ENCODE measurements around the gene GARNL3.

The GARNL3 gene

DNA sequence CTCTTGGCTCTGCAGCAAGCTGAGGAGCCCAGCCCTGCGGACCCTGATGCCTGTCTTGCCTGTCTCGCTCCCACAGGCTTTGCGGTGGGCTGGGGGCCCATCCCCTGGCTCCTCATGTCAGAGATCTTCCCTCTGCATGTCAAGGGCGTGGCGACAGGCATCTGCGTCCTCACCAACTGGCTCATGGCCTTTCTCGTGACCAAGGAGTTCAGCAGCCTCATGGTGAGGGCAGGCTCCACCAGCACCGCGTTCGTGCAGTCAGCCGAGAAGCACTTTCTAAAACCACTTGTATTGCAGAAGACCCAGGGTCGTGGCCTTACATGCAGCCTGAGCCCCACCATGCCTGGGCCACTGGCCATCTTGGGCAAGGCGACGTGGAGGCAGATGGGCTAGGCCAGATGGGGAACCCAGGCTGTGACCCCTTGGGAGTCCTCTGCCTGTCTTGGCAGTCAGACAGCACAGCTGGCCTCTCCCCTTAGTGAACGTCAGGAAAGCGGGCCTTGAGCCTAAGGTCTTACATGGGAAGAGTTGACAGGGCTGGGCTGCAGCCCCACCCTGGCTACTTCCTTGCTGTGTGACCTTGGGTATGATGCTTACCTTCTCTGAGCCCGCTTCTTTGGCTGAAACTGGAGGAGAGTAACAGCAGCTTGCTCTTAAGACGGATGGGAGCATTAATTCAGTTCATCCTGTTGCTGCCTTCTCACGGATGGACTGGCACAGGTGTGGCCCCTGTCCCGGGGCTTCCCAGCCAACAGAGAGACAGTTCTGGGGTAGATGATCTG, 141.0 kb downstream of the GARNL3 start:
- no peak overlapping the region for H3K27ac ChIP-seq
- TF ChIP-seq, protein P1, sequence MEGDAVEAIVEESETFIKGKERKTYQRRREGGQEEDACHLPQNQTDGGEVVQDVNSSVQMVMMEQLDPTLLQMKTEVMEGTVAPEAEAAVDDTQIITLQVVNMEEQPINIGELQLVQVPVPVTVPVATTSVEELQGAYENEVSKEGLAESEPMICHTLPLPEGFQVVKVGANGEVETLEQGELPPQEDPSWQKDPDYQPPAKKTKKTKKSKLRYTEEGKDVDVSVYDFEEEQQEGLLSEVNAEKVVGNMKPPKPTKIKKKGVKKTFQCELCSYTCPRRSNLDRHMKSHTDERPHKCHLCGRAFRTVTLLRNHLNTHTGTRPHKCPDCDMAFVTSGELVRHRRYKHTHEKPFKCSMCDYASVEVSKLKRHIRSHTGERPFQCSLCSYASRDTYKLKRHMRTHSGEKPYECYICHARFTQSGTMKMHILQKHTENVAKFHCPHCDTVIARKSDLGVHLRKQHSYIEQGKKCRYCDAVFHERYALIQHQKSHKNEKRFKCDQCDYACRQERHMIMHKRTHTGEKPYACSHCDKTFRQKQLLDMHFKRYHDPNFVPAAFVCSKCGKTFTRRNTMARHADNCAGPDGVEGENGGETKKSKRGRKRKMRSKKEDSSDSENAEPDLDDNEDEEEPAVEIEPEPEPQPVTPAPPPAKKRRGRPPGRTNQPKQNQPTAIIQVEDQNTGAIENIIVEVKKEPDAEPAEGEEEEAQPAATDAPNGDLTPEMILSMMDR (IDR thresholded peaks at IDR 0.05), result no peak
- H3K4me3 ChIP-seq, result no peak overlapping the region
- DNase-seq (ENCODE audit: low spot score), result no peak

DNA sequence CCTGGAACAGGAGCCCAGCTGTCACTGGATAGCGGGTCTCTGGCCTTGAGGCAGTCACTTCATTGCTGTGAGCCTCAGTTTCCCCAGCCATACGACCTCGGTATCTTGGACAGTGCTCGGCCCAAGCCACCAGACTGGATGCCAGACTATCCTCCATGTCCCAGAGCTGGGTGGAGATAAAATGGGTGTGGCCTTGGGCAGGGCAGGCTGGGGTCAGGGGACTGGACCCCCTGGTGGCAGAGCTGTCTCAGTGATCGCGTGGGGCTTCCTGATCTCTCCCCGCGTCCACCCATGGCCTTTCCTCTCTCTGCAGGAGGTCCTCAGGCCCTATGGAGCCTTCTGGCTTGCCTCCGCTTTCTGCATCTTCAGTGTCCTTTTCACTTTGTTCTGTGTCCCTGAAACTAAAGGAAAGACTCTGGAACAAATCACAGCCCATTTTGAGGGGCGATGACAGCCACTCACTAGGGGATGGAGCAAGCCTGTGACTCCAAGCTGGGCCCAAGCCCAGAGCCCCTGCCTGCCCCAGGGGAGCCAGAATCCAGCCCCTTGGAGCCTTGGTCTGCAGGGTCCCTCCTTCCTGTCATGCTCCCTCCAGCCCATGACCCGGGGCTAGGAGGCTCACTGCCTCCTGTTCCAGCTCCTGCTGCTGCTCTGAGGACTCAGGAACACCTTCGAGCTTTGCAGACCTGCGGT, 142.4 kb downstream of the GARNL3 start:
- DNase-seq (ENCODE audit: low spot score), result no peak
- TF ChIP-seq, protein P1 (IDR thresholded peaks at IDR 0.05), result no peak
- no peak overlapping the region for H3K4me3 ChIP-seq
- H3K27ac ChIP-seq, result no peak overlapping the region

DNA sequence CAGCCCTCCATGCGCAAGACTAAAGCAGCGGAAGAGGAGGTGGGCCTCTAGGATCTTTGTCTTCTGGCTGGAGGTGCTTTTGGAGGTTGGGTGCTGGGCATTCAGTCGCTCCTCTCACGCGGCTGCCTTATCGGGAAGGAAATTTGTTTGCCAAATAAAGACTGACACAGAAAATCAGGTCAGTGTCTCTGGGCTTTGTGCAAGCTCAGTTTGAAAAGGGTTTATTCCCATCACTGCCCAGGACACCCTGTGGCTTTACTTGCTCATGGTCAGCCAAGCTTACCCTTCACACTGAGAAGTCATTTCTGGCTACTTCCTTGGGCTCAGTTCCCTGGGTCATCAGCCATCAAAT, 142.9 kb downstream of the GARNL3 start:
- Histone ChIP-seq H3K4me3 (no peak overlapping the region), H3K27ac (no peak overlapping the region)
- DNase-seq (ENCODE audit: low spot score), result no peak
- TF ChIP-seq, protein P1 (IDR thresholded peaks at IDR 0.05), result no peak

DNA sequence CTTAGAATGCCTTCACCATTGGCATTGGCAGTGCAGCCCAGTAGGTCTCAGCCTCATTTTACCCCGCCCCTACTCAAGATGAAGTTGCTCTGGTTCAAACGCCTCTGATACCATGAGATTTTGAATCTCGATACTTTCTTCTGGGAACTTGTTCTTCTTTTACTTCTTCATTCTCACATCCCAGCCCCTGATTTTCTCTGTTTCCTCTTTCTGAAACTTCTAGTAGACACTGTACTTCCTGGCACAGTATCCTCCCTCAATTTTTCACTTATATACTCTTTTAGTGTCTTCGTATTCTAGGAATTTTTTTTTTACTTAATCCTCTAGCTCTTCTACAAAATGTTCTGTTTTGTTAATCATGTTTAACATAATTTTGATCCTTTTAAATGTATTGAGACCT, 146.5 kb downstream of the GARNL3 start:
- peak overlapping the region in 1 of 2 donors; percentile 62 for H3K27ac ChIP-seq
- no peak overlapping the region for H3K4me3 ChIP-seq
- DNase-seq (ENCODE audit: low spot score), result no peak
- TF ChIP-seq, protein P1 (IDR thresholded peaks at IDR 0.05), result no peak

DNA sequence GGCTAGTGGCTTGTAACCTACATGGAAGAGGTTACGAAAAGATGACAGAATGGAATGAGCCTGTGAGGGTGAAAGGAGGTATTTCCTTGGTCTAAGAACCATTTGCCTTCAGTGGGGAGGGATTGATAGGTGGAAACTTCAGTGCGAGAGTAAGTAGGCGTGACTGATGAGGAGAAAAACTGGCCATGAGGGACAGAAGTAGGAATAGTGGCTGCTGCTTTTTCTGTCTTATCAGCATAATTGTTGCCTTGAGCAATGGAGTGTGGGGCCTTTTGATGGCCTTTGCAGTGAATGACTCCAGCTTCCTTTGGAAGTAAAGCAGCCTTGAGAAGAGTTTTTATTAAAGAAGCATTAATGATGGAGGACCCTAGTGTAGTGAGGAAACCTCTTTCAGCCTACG, 150.6 kb downstream of the GARNL3 start:
- Histone ChIP-seq H3K27ac (no peak overlapping the region), H3K4me3 (no peak overlapping the region)
- TF ChIP-seq, protein P1 (IDR thresholded peaks at IDR 0.05), result no peak
- DNase-seq (ENCODE audit: low spot score), result no peak

DNA sequence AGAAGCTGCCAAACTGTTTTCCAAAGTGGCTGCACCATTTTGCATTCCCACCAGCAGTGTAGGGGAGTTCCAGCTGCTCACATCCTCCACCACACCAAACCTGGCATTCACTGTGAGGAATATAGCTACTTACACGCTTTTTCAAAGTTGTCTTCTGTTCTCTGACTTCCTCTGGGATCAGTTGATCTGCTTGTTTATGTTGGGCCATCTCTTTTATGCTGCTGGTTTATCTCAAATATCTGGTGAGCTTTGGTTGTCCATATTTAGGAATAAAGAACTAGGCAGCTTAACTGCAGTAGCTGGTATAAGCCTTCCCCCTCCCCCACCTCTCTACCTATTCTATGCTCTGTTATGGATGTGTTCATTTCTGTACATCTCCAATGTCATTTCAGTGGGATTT, 151.1 kb downstream of the GARNL3 start:
- TF ChIP-seq, protein P1 (IDR thresholded peaks at IDR 0.05), result no peak
- DNase-seq (ENCODE audit: low spot score), result no peak
- Histone ChIP-seq H3K27ac (no peak overlapping the region), H3K4me3 (no peak overlapping the region)

All from coronary artery (tissue), 2 donors.